ENCODE measurements around the gene LGR6.
"Not testable (repeated sequence)": the region's sequence is repeated elsewhere in the genome, so short reads cannot be mapped to it uniquely, and the experiment has no call there.

LGR6 gene

DNA sequence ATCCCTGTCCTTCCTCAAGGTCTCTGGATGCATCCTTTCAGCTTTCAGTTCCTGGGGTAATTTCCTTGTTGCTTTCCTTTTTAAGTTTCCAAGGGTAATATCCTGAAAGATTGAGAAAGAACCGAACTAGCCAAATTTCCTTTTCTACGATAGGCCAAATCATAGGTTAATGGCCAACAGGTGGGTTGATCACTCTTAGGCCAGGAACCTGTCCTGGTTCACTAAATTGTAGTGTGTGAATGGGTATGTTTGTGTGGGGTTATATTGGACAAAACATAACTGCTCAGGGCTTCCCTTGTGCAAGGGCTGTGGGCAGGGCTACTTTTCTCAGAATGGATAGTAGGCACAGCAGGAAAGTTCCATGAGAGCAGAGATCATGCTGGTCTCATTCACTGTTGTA is 131.0 kb downstream of the LGR6 start:
- no peak for DNase-seq (ENCODE audit: low read depth, low spot score)

DNA sequence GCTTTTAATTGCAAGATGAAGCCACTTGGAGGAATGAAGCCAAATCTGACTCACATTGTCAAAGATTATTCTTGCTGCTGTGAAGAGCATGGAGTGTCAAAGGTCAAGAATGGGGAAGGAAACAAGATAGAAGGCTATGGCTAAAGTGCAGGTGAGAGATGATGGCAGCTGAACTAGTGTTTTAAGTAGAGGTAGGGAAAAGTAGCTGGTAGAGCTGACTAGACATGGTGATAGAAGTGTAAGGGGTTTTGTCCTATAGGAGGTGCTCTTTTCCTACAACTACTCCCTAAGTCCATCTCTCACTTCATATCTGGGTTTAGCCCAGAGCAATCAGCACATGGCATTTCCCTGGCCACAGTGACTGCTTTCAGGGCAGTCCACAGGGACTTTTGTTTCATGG is 136.3 kb downstream of the LGR6 start:
- no peak for DNase-seq (ENCODE audit: low read depth, low spot score)

DNA sequence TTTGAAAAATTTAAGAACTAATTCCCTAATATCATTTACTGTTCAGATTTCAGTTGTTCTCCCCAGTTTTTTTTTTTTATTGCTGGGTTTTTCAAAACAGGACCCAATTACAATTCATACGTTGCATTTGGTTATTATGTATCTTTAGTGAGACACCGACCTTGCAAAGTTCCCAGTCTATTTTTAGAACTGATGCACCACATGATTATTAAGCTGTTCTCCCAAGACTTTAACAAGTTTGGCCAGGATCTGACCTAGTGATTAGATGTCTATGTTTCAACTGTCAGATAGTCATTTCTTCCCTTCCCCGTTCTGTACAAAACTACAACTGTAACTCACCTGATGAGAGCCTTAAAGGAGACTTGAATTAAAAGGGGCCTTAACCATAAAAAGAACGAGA is 140.3 kb downstream of the LGR6 start:
- no peak for DNase-seq (ENCODE audit: low read depth, low spot score)

DNA sequence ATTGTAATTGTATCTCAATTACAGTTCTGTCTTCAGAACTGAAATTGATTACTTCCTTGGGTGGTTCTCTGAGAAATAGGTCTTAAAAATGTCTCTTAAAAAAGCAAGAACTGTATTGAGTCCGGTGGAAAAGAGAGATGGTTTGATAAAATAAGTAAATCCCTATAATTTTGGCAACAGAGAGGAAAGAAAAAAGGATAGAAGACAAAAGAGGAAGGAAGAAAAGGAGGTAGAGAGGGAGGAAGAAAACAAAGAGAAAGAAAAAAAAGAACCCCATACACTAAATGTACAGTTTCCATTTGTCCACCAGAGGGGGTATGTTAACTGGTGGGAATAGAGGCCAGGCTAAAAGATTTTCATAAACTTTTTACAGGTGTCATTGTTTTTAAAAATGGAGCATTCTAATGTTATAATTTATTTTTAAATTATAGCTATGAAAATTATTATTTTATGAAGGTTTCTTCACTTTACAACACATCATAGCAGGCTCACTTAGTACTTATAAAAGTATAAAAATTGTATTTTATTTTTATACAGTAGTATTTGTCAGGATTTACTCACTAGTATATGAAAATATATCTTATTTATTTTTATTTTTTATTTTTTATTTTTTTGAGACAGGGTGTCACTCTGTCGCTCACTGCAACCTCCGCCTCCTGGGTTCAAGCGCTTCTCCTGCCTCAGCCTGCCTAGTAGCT is 150.2 kb downstream of the LGR6 start:
- no peak for DNase-seq (ENCODE audit: low read depth, low spot score)

DNA sequence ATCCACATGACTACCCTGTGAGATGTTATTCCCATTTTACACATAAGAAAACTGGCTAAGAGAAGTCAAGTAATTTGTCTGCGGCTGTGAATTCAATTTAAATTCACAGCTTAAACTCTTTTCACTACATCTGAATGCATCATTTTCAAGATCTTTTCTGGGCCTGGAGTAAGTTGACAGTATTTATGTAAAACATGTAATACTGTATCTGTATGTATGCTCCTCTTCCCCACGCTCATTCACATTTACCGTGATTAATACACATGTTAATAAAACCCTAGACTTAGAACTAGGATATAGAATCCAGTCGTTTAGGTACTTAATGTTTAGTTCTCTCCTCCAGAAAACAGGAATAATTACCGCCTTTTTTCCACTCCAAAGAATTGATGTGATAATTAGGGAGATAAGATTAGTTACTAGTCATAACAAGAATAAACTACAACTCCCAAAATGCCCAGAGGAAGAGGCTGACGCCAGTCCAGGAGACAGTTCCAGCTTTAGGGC is 154.5 kb downstream of the LGR6 start:
- DNase-seq (ENCODE audit: low read depth, low spot score) = no peak

DNA sequence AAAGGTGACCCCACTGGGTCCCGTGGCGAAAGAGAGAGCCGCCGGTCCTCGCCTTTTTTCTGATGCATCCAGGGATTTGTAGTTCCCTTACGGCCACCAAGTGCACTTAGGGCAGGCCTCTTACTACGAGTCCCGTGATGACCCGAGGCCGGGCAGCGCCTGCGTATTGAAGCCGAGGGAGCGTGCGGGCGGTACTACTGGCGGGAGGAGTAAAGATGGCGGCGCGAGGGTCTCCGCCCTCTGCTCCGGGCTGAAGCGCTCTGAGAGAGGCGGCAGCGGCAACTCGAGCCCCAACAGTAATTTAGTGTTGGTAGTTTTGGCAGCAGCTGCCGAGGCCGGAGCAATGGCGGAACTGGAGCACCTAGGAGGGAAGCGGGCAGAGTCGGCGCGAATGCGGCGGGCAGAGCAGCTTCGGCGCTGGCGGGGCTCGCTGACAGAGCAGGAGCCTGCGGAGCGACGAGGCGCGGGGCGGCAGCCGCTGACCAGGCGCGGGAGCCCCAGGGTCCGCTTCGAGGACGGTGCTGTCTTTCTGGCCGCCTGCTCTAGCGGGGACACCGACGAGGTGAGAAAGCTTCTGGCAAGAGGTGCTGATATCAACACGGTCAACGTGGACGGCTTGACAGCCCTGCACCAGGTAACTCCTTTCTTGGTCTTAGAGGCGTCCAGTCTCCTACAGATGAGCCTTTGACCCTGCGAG is 155.1 kb downstream of the LGR6 start, which contains the start of gene PPP1R12B:
Gene PPP1R12B, plus strand, starts transcription at position 191 of the 697 bp plus-strand sequence. Its CDS starts 153 bp downstream, at position 344.
- DNase-seq (ENCODE audit: low read depth, low spot score) = peak; percentile 96

DNA sequence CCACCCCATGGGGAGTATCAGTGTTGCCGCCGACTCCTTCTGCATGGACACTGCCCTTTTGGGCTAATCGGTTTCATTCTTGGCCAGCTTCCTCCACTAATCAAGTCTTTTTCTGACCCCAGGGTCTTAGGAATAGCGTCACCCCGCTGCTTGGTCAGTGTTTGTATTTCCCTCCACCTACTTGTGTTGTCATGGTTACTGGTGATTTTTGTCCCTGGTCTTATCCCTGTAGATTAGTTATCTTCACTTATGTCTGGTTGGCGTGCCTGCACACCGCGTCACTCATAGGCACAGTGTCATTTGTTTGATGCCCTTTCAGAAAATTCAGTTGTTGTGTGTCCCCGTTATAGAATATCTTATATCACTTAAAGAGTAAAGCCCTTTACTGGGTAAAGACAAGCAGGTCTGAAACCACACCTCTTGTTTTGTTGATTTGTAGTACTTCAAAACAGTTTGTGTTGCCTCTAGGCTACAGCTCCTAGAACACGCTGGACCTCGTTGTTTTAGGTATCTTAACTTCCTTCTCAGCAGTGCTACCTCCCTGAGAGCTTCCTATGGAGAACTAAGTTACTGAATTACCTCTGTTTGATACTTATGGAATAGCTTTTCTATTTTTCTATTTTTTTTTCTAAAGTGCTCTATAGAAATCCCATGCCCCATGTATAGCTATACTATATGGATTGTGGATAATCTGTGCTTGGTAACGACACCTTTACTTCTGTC is 155.8 kb downstream of the LGR6 start:
- DNase-seq (ENCODE audit: low read depth, low spot score) = no peak

DNA sequence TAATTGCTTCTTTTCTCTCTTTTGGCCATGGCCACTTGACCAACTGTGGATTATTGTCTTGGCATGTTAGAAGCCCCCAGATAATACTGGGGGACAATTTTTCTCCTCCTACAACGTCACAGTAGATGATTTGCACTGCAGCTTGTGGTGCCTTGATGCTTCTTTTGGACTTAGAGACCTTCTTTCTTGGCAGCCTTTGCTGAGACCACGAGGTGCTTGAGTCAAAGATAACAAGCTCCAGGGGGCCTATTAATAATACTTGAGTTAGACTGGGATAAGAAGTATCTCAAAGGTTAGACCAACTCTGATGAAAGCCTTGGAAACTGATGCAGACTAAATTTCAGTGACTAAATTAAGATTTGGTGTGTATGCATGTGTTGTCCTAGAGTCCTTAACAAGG is 158.1 kb downstream of the LGR6 start:
- DNase-seq (ENCODE audit: low read depth, low spot score) = no peak

DNA sequence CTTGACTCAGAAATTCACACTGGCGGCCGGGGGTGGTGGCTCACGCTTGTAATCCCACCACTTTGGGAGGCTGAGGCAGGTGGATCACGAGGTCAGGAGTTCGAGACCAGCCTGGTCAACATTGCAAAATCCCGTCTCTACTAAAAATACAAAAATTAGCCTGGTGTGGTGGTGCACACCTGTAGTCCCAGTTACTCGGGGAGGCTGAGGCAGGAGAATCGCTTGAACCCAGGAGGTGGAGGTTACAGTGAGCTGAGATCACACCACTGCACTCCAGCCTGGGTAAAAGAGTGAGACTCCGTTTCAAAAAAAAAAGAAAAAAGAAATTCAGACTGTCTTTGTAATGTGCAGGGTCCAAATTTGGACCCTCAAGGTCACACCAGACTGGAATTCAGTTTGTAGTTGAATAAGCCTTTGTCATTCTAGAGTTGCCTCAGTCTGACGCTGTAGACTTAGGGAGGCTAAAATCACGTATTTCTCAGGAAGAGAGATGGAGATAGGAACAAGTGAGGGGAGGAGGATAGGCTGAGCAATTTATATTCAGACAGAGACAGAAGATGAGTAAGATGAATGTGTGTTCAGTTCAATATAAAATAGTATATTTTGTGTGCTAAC is 159.1 kb downstream of the LGR6 start:
- DNase-seq (ENCODE audit: low read depth, low spot score) = not testable (repeated sequence)

DNA sequence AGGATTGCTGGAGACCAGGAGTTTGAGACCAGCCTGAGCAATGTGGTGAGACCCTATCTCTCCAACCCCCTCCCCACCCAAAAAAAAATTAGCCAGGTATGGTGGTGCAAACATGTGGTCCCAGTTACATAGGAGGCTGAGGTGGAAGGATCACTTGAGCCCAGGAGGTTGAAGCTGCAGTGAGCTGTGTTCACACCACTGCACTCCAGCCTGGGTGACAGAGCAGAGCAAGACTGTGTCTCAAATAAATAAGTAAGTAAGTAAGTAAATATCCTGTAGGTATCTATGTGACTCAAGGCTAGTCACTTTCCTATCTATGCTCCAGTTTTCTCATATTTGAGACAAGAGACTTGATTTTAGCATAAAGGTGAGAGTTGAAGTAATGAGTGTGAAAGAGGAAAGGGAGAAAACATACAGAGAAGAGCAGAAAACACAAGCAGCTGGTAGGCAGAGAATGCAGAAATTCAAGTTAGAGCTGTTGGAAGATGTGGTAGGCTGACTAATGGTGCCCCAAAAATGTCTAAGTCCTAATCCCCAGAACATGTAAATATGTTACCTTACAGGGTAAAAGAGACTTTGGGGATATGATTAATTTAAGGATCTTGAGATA is 162.4 kb downstream of the LGR6 start:
- DNase-seq (ENCODE audit: low read depth, low spot score) = no peak

DNA sequence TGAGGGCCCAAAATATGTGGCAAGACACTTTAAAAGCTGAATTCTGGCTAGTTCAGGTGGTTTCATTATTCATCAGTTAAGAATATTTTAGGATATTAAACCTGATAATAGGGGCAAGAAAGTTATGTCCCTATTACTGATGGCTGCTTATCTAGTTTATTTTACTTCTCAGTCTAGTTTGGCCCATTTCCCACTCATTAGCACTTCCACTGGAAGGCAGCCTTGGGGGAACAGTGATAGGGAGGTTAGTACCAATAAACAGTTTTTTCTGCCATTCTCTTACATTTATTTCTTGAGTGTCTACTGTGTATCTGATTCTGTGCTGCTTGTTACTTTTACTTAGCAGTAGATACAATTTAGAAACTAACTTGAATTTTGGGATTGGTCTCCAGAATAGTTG is 163.9 kb downstream of the LGR6 start:
- no peak for DNase-seq (ENCODE audit: low read depth, low spot score)

DNA sequence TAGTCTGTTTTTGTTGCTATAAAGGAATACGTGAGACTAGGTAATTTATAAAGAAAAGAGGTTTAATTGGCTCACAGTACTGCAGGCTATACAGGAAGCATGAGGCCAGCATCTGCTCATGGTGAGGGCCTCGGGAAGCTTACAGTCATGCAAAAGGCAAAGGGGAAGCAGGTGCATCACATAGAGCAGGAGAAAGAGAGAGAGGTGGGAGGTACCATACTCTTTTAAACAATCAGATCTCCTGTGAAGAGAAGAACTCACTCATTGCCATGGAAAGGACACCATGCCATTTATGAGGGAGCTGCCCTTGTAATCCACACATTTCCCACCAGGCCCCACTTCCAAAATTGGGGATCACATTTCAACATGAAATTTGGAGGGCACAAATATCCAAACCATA is 167.6 kb downstream of the LGR6 start:
- DNase-seq (ENCODE audit: low read depth, low spot score) = no peak

DNA sequence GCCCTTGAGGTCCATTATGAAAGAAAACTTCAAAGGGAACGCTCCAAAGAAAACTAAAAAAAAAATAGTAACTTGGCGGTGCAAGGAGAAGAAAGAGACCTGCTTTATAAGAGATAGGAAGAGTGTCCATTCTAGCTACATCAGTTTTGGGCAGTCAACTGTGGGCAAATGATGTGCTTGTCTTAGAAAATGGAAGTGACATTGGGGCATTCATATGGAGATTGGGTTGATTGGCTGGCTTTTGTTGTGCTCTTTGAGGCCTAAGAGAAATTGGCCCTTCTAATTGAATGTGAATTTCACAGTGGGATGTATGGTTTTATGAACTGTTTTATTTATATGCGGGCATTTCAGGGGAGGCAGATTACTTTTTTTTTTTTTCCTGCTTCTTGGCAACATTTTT is 168.1 kb downstream of the LGR6 start:
- no peak for DNase-seq (ENCODE audit: low read depth, low spot score)

DNA sequence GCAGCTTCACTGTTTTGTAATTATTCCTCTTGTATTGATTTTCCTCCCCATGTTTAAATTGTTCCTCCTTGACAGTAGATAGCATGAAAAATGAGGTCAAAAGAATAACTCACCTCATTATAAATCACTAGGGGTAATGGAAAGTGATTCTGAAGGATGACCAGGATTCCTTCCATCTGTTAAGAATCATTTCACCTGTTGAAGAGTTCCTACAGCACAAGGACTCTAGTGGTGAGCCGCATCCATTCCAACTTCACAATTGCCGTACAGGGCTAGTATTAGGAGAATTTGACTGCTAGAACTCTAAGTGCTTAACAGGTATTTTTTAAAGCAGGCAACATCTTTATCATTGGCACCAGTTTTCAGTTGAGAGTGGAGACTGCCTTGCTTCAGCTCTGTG is 168.6 kb downstream of the LGR6 start:
- DNase-seq (ENCODE audit: low read depth, low spot score) = no peak

DNA sequence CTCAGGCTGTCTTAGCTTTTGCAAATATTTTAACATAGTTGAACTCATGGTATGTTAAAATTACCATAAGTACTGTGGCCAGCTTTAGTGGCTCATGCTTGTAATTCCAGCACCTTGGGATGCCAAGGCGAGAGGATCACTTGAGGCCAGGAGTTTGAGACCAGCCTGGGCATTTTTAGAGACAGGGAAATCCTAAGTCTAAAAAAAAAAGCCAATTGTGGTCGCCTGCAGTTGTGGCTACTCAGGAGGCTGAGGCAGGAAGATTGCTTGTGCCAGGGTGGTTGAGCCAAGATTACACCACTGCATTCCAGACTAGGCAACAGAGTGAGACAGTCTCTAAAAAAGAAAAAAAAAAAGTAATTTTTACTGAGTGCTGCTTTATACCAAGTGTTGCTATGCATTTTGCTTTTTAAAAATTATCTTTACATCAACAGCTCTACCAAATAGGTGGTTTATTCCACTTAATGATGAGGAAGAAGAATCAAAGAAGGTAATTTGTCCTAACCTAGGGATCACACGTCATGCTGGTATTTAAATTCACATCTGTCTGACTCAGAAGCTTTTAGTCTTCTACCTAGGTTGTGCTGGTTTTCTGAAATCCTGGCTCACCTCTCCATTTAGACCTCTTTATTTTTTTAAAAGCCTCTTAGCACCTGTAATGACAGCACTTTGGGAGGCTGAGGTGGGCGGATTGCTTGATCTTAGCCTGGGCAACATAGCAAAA is 171.7 kb downstream of the LGR6 start:
- no peak for DNase-seq (ENCODE audit: low read depth, low spot score)

DNA sequence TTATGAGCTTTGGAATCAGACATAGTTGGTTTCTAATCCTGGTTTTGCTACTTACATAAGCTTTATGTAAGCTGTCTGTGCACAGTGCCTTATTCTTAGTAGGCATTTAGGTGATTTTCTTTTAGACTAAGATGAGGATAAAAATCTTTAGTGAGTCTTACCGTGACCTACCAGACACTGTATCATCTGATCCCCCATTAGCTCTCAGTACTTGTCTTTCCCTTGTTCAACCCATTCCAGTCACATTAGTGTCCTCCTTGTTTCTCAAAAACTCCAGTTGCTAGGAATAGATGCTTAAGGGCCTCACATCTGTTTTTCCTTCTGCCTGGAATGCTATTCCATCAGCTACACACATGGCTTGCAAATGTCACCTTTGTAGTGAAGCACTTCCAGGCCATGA is 173.7 kb downstream of the LGR6 start:
- DNase-seq (ENCODE audit: low read depth, low spot score) = no peak

Data from iPS DF 19.7 (cell line).